ENCODE results near the gene GJE1.
A peak's percentile ranks its signal among the peaks of the same experiment; 100 is the strongest.
"Not testable (repeated sequence)": the region's sequence is repeated elsewhere in the genome, so short reads cannot be mapped to it uniquely, and the experiment has no call there.

GJE1 gene, protein sequence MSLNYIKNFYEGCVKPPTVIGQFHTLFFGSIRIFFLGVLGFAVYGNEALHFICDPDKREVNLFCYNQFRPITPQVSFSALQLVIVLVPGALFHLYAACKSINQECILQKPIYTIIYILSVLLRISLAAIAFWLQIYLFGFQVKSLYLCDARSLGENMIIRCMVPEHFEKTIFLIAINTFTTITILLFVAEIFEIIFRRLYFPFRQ

DNA sequence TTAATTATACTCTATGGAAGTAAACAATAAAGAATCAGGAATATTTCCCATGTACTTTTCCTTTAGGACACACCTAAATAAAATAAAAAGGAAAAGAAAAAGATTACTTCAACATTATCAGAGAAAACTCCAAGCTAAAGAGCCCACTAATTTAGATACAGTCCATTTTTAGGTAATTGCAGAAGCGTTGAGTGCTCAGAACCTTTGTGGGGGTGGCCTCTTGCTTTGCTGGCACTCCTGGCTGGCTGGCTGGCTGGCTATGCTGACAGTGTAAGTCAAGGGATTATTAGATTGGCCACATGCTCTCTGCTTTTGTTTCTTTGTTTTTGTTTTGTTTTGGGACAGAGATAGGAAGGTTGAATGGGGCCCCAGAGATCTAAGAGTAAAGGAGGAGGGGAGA, at the start of gene GJE1:
TSS of gene GJE1 (plus strand) at position 301 of the 400 bp plus-strand sequence. CDS start 234 bp downstream, outside the sequence.
- no peak within 1 kb of the TSS for H3K9ac ChIP-seq (ENCODE audit: low read length)
- H3K9me3 ChIP-seq (ENCODE audit: control insufficient read depth, low read depth, low read length) = no peaks in the 10 kb centered on the region
- no peak within 1 kb of the TSS for H3K27ac ChIP-seq (ENCODE audit: low read length)
- H3K36me3 ChIP-seq (ENCODE audit: control insufficient read depth, low read depth, low read length) = no peaks in the 10 kb centered on the region
- H3K4me1 ChIP-seq (ENCODE audit: control insufficient read depth, low read depth, low read length) = no peaks in the 10 kb centered on the region
- no peaks in the 10 kb centered on the region for H3K27me3 ChIP-seq (ENCODE audit: control insufficient read depth, insufficient read depth, low read length)
- H3K4me3 ChIP-seq (ENCODE audit: low read length) = no peak within 1 kb of the TSS

DNA sequence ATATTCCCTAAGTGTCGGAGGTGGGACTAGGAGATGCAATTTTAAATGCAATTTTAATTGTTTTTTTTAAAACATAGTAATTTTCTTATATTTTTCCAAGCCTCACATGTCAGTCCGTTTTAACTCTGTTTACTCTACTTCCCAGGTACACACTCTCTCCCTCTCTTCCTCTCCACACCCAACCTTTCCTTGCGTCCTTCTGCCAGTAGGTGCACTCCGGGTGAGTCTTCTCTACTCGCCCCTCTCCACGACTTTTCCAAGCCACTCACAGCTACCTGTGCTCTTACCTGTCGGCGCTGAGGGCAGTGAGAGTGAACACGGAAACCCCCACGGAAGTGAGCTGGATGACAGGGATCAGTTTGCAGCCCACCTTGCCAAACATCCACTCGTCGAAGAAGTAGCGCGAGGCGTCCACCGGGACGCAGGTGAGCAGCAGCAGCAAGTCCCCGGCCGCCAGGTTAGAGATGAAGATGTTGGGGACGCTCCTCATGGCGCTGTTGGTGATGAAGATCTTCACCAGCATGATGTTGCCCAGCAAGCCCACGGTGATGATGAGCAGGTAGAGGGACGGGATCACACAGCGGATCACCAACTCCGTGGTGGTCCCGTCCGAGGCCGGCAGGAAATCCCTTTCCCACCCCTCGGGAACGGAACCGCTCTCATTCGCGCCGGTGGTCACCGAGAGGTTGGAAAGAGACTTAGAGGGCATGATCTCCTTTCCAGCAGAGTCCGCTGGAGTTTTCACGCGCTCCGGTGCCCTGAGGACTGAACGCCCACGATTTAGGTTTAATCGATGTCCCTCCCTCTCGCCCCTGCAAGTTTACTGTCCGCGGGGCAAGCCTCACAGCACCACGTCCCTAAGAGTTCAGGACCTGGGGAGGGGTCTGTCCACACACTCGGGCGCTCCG, 44.5 kb upstream of the GJE1 start:
- no peaks in the 10 kb centered on the region for H3K36me3 ChIP-seq (ENCODE audit: control insufficient read depth, low read depth, low read length)
- no peaks in the 10 kb centered on the region for H3K4me1 ChIP-seq (ENCODE audit: control insufficient read depth, low read depth, low read length)
- H3K9ac ChIP-seq (ENCODE audit: low read length) = no peak overlapping the region
- no peak overlapping the region for H3K27ac ChIP-seq (ENCODE audit: low read length)
- peaks cover 24% of the 10 kb centered on the region for H3K27me3 ChIP-seq (ENCODE audit: control insufficient read depth, insufficient read depth, low read length)
- no peaks in the 10 kb centered on the region for H3K9me3 ChIP-seq (ENCODE audit: control insufficient read depth, low read depth, low read length)
- H3K4me3 ChIP-seq (ENCODE audit: low read length) = peak overlapping the region; percentile 70

DNA sequence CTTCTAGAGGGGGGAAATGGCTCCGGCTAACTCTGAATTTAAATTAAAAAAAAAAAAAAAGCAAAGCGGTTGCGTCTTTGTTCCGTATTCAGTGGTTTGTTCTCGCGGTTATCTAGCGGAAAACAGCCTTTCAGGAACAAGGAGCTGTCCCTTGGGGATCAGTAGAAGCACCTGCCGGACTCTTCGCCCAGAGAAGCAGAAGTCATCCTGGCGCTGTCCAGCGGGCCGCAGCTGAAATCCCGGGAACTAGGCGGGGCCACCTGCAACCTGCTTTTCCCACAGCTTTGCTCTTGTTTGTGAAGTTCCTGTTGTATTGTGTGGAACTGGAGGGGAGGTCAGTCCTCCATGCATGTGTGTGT, 43.9 kb upstream of the GJE1 start:
- Histone ChIP-seq H3K27me3 (ENCODE audit: control insufficient read depth, insufficient read depth, low read length) (peaks cover 24% of the 10 kb centered on the region), H3K36me3 (ENCODE audit: control insufficient read depth, low read depth, low read length) (no peaks in the 10 kb centered on the region), H3K9ac (ENCODE audit: low read length) (no peak overlapping the region), H3K27ac (ENCODE audit: low read length) (no peak overlapping the region), H3K9me3 (ENCODE audit: control insufficient read depth, low read depth, low read length) (no peaks in the 10 kb centered on the region), H3K4me1 (ENCODE audit: control insufficient read depth, low read depth, low read length) (no peaks in the 10 kb centered on the region), H3K4me3 (ENCODE audit: low read length) (peak overlapping the region; percentile 70)

DNA sequence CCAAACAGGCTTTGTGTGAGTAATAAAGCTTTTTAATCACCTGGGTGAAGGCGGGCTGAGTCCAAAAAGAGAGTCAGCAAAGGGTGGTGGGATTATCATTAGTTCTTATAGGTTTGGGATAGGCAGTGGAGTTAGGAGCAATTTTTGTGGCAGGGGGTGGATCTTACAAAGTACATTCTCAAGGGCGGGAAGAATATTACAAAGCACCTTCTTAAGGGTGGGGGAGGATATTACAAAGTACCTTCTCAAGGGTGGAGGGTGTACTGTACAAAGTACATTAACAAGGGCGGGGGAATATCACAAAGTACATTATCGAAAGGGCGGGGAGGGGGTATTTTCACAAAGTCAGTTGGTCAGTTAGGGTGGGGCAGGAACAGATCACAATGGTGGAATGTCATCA, 27.9 kb upstream of the GJE1 start:
- H3K4me3 ChIP-seq (ENCODE audit: low read length) = not testable (repeated sequence)

DNA sequence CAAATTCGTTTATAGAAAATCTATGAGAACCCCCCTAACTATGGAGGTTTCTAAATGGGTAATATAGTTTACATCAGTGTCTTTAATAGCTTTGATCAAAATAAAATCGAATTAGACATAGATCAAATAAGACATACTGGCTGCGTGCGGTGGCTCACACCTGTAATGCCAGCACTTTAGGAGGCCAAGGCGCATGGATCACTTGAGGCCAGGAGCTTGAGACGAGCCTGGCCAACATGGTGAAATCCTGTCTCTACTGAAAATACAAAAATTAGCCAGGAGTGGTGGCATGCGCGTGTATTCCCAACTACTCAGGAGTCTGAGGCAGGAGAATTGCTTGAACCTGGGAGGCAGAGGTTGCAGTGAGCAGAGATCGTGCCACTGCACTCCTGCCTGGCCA, 21.9 kb upstream of the GJE1 start:
- H3K36me3 ChIP-seq (ENCODE audit: control insufficient read depth, low read depth, low read length); H3K27me3 ChIP-seq (ENCODE audit: control insufficient read depth, insufficient read depth, low read length); H3K4me3 ChIP-seq (ENCODE audit: low read length); H3K27ac ChIP-seq (ENCODE audit: low read length); H3K9me3 ChIP-seq (ENCODE audit: control insufficient read depth, low read depth, low read length); H3K4me1 ChIP-seq (ENCODE audit: control insufficient read depth, low read depth, low read length); H3K9ac ChIP-seq (ENCODE audit: low read length): not testable (repeated sequence)

More for the DNA sequence above, 27.9 kb upstream of the GJE1 start:
- H3K27ac ChIP-seq (ENCODE audit: low read length); H3K9ac ChIP-seq (ENCODE audit: low read length); H3K9me3 ChIP-seq (ENCODE audit: control insufficient read depth, low read depth, low read length); H3K27me3 ChIP-seq (ENCODE audit: control insufficient read depth, insufficient read depth, low read length); H3K36me3 ChIP-seq (ENCODE audit: control insufficient read depth, low read depth, low read length); H3K4me1 ChIP-seq (ENCODE audit: control insufficient read depth, low read depth, low read length): not testable (repeated sequence)

DNA sequence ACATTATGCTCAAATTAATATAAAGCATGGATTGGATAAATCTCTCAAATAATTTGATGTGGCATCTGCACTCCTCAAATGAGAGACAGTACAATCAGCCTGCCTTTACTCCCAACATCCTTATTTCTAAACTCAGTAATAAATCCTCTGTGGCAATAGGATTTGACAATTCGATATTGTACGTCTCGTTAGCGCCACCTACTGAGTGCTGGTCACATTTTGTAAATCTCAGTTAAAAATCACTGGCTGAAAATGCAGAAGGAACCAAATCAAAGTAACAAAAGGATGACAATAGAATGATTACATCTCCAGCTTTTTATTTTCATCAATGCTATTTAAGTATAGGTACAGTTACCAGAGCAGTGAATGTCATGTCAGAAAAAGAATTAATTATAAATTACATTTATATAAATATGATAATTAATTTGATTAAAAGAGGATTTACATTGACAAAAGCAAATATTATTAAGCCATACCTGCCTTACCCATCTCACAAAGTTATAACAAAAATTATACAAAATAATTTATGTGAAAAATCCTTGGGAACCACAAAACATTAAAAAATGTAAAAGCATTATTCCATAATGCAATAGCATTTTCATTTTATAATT, 20.2 kb upstream of the GJE1 start:
- H3K4me1 ChIP-seq (ENCODE audit: control insufficient read depth, low read depth, low read length) = peaks cover 3% of the 10 kb centered on the region
- no peak overlapping the region for H3K27ac ChIP-seq (ENCODE audit: low read length)

DNA sequence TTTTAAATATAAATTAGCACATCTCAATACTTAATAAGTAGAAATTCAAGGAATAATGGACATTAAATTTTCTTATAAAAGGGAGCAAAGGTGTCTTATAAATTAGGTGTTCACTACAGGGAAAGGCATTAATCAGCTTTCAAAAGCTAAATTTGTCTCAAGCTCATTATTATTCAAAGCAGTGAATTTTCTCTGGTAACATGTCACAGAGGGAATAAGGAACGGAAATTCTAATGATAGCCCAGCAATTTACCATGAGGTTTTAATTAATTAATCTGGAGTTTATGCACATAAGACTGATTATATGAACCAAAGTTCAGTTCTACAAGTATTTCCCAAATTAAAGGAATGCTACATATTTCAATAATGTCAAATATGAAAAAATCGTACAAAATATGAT, 15.4 kb upstream of the GJE1 start:
- H3K4me1 ChIP-seq (ENCODE audit: control insufficient read depth, low read depth, low read length) = peaks cover under 1% of the 10 kb centered on the region
- H3K4me3 ChIP-seq (ENCODE audit: low read length) = no peak overlapping the region
- H3K27ac ChIP-seq (ENCODE audit: low read length) = no peak overlapping the region
- H3K36me3 ChIP-seq (ENCODE audit: control insufficient read depth, low read depth, low read length) = no peaks in the 10 kb centered on the region
- H3K9ac ChIP-seq (ENCODE audit: low read length) = no peak overlapping the region
- no peaks in the 10 kb centered on the region for H3K27me3 ChIP-seq (ENCODE audit: control insufficient read depth, insufficient read depth, low read length)
- no peaks in the 10 kb centered on the region for H3K9me3 ChIP-seq (ENCODE audit: control insufficient read depth, low read depth, low read length)

More for the DNA sequence above, 20.2 kb upstream of the GJE1 start:
- H3K9me3 ChIP-seq (ENCODE audit: control insufficient read depth, low read depth, low read length) = no peaks in the 10 kb centered on the region
- no peak overlapping the region for H3K9ac ChIP-seq (ENCODE audit: low read length)
- H3K27me3 ChIP-seq (ENCODE audit: control insufficient read depth, insufficient read depth, low read length) = no peaks in the 10 kb centered on the region
- no peak overlapping the region for H3K4me3 ChIP-seq (ENCODE audit: low read length)
- H3K36me3 ChIP-seq (ENCODE audit: control insufficient read depth, low read depth, low read length) = no peaks in the 10 kb centered on the region

DNA sequence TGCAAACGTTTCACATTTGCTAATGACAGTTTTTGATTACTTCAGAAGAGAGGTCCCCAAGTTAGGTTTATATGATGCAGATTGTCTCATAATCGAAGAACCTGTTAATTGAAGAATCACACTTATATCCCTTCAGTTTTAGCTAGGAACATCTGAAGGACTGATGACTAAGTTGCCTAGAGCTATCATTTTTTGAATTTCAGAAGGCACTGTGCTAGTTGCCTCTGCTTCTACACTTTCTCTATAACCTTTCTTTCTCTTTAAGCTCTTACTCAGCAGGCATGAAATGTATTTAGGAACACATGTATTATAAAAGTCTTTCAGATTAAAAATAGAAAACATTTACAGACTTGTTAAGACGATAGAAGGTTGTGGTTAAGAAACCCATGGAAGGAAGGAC, 14.4 kb upstream of the GJE1 start:
- Histone ChIP-seq H3K4me1 (ENCODE audit: control insufficient read depth, low read depth, low read length) (no peaks in the 10 kb centered on the region), H3K36me3 (ENCODE audit: control insufficient read depth, low read depth, low read length) (no peaks in the 10 kb centered on the region), H3K4me3 (ENCODE audit: low read length) (no peak overlapping the region), H3K9ac (ENCODE audit: low read length) (no peak overlapping the region), H3K9me3 (ENCODE audit: control insufficient read depth, low read depth, low read length) (no peaks in the 10 kb centered on the region), H3K27me3 (ENCODE audit: control insufficient read depth, insufficient read depth, low read length) (no peaks in the 10 kb centered on the region), H3K27ac (ENCODE audit: low read length) (no peak overlapping the region)

DNA sequence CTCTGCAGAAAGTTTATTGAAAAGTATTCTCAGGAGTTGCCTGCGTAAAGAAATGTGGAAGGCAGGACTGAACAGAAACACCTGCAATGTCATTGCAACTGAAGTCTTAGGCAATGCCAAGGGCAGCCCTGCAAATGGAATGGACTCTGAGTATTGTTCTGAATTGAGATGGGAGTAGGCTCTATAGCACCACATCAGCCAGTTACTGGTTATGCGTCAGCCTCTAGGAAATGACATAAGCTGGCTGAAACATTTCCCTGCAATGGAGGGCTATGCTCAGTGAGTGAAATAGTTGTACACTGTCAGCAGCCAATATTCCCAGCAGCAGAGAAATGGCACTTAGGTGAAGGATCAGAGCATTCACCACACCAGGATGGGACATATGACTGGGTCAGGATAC, 13.8 kb upstream of the GJE1 start:
- no peak overlapping the region for H3K4me3 ChIP-seq (ENCODE audit: low read length)
- no peak overlapping the region for H3K9ac ChIP-seq (ENCODE audit: low read length)
- H3K9me3 ChIP-seq (ENCODE audit: control insufficient read depth, low read depth, low read length) = no peaks in the 10 kb centered on the region
- H3K4me1 ChIP-seq (ENCODE audit: control insufficient read depth, low read depth, low read length) = no peaks in the 10 kb centered on the region
- no peaks in the 10 kb centered on the region for H3K36me3 ChIP-seq (ENCODE audit: control insufficient read depth, low read depth, low read length)
- H3K27ac ChIP-seq (ENCODE audit: low read length) = no peak overlapping the region
- no peaks in the 10 kb centered on the region for H3K27me3 ChIP-seq (ENCODE audit: control insufficient read depth, insufficient read depth, low read length)

DNA sequence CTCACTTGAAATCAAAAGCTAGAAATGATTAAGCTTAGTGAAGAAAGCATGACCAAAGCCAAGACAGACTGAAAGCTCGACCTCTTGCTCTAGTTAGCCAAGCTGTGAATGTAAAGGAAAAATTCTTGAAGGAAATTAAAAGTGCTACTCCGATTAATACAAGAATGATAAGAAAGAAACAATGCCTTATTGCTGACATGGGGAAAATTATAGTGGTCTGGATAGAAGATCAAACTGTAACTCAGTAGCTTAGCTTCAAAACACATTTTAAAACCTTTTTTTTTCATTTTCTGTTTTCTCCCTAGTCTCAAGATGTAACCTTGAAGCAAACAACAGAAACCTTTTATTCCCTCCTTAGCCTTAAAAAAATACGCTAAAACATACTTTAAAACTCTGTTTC, 11.4 kb upstream of the GJE1 start:
- H3K4me1 ChIP-seq (ENCODE audit: control insufficient read depth, low read depth, low read length) = no peaks in the 10 kb centered on the region
- H3K4me3 ChIP-seq (ENCODE audit: low read length) = no peak overlapping the region
- no peaks in the 10 kb centered on the region for H3K9me3 ChIP-seq (ENCODE audit: control insufficient read depth, low read depth, low read length)
- no peaks in the 10 kb centered on the region for H3K36me3 ChIP-seq (ENCODE audit: control insufficient read depth, low read depth, low read length)
- H3K9ac ChIP-seq (ENCODE audit: low read length) = no peak overlapping the region
- H3K27me3 ChIP-seq (ENCODE audit: control insufficient read depth, insufficient read depth, low read length) = no peaks in the 10 kb centered on the region
- H3K27ac ChIP-seq (ENCODE audit: low read length) = no peak overlapping the region

DNA sequence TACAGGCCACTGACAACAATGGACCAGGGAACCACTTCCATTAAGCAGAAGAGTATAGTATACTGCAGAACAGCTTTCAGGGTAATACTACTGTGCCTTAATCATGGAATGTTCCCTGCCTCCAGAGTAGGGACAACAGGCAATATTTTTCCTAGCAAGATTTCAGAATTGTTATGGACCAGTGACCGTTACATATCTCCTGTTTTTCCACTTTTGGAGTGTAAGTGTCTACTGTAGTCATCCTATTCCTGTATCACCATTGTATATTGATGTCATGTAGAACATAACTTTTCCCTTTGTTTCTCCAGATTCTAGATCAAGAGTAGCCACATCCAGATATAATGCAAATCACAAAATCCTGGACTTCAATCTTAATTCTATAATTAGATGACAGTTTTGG, 1.9 kb upstream of the GJE1 start:
- Histone ChIP-seq H3K27me3 (ENCODE audit: control insufficient read depth, insufficient read depth, low read length) (no peaks in the 10 kb centered on the region), H3K4me1 (ENCODE audit: control insufficient read depth, low read depth, low read length) (no peaks in the 10 kb centered on the region), H3K36me3 (ENCODE audit: control insufficient read depth, low read depth, low read length) (no peaks in the 10 kb centered on the region), H3K27ac (ENCODE audit: low read length) (no peak overlapping the region), H3K9ac (ENCODE audit: low read length) (no peak overlapping the region), H3K9me3 (ENCODE audit: control insufficient read depth, low read depth, low read length) (no peaks in the 10 kb centered on the region), H3K4me3 (ENCODE audit: low read length) (no peak overlapping the region)
